UCSD-AML1 (cell line): ENCODE data around the gene PRR23E.

Source experiments
- DNase-seq: peaks from one replicate; lab custom pipeline; 2025; ENCODE audit not compliant: unreplicated experiment; lab: John Stamatoyannopoulos, UW

Gene PRR23E

GRCh38 chr3:127164615-127165014, 28.3 kb upstream of the PRR23E start:
- DNase-seq, result no peak

DNA sequence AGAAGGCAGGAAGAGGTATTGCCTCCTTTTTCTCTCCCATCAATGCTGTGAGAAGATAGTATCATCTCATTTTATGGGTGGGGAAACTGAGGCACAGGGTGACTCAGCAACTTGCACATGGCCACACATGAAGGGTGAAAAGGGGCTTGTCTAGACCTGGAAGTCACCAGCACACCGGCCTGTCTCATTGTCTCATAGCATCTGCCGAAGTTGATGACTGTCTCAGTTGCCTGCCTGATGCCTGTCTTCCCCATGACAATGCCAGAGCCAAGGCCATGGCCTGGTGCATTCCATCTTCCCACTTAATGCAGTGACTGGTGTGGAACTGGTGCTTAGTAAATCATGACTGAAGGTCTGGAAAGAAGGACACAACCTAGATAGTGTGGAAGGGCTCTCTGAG, 27.9 kb upstream of the PRR23E start:
- DNase-seq, result no peak

DNA sequence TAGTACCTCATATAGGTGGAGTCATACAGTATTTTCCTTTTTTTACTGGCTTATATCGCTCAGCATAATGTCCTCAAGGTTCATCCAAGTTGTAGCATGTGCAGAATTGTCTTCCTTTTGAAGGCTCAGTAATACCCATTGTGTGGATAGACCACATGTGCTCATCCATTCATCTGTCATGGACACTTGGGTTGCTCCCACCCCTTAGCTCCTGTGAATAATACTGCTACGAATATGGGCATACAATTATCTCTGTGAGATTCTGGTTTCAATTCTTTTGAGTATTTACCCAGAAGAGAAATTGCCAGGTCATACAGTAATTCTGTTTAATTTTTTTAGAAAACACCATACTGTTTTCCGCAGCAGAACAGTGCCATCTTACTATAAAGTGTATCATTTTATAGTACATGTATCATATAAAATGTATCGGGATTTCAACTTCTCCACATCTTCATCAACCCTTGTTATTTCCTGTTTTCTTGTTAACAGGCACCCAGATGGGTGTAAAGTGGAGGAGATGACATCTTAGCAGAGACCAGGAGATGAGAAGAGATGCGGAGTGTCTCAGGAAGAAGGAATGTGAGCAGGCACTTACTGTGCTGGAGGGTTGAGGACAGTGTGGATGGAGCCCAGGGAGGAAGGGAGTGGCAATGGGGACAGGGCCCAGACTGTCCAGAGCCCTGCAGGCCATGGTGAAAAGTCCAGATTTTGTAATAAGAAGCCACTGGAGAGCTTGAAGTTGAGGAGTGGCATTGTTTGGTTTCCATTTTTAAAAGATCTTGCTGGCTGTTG, 27.0 kb upstream of the PRR23E start:
- no peak for DNase-seq

GRCh38 chr3:127166501-127167065, 26.3 kb upstream of the PRR23E start:
- DNase-seq, result no peak

DNA sequence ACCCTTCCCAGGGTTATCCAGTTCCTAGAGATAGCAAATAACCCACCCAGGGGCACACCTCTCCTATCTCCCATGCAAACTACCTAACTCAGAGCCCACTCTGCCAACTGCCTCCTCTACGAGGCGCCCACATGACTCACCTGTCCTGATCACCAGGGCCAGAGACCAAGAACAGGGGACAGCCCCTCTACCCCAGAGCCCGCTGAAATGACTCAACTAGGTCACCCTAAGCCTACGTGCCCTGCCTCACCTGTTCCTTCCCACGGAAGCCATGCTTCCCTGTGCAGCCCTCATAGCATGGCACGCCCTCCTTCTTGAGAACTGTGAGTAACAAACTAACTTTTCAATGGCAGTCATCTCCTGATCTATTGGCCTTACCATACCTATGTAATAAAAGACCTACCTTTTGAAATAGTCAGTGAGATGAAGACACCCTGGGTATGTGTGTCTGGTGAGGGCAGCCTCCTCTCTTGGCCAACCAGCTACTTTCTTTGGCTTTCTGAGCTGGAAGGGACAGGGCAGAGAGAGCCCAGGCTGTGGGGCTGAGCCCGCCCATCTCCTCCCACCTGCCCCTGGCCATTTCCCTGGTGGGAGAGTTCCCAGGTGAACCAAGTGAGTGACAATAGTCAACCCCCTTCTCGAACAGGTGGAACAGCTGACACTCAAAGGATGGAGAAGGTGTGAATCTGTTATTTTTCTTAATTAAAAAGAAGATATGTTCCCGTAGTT, 25.5 kb upstream of the PRR23E start:
- no peak for DNase-seq

- no peak for DNase-seq
Measured at GRCh38 chr3:127168271-127168670, 24.7 kb upstream of the PRR23E start.

- no peak for DNase-seq
Measured at GRCh38 chr3:127170814-127171213, 22.1 kb upstream of the PRR23E start.

GRCh38 chr3:127171320-127171719, 21.6 kb upstream of the PRR23E start:
- DNase-seq, result no peak

DNA sequence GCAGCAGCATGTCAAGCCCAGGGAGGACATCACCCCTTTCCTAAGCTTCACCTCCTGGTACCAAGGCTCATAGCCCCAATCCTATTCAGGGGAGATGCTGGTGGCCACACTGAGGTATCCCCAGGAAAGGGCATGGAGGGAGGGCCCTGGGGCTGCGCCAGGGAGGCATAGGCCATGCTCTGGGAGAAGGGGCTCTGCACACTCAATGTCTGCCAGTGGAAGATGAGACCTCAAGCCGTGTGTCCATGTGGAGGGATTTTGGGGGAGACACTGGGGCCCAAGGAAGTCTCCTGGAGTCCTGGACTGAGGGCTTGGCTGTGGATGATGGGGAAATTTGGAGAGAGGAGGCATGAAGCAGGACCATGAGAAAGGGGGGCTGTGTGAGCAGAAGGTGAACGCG, 21.2 kb upstream of the PRR23E start:
- DNase-seq, result no peak

DNA sequence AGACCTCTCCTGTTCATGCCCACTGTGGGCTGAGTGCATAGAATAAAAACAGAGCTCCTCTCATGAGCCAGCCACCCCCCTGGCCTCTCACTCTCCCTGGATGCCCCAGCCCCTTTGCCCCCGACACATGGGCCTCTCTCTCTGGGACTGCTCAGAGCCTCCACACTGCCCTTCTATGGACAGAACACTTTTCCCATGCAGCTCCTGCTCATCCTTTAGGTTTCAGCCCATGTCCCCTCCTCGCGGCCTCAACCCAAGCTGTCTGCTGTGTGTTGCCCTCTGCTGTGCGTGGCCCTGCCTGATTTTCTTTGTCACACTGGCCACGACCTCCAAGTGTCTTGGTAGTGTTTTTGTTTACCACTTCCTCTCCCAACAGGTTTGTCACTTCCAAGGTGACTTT, 20.7 kb upstream of the PRR23E start:
- DNase-seq, result no peak

- no peak for DNase-seq
Measured at GRCh38 chr3:127172781-127173515, 20.0 kb upstream of the PRR23E start.

GRCh38 chr3:127173516-127174166, 19.3 kb upstream of the PRR23E start:
- DNase-seq, result no peak

GRCh38 chr3:127174284-127174683, 18.6 kb upstream of the PRR23E start:
- no peak for DNase-seq

- DNase-seq, result no peak
Measured at GRCh38 chr3:127174715-127175140, 18.2 kb upstream of the PRR23E start.

DNA sequence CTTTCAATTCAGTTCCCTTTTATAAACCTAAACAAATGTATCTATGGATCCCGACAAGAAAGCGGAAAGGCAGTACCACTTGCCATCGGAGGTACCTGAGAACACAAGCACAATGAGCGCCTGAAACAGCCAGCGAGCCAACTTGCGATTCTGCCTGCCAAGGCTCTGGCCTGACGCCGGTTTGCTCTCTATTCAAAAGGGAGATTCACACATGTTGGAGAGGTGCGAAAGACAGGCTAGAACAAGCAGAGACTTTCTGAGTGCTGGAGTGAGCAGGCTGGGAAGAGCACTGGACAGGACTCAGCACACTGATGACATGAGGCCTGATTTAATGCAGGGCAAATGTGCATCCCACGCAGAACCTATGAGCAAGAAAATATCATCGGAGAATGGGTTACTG, 17.7 kb upstream of the PRR23E start:
- DNase-seq, result no peak

DNA sequence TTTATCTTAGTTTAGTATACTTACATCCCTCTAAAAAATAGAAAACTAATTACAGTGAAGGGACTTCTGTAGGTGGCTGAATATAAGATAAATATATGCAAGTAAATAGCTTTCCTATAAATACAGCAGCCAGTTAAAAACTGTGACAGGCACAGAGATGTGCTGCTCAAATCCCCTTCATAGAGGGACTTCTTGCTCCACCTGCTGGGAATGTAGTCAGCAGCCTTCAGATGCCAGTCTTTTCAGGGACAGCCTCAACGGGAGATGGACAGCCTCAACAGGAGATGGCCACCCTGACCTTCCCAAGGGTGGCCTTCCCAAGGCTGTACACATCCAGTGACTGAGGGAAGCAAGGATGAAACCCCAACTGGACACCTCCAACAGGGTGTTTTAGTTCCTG, 15.7 kb upstream of the PRR23E start:
- DNase-seq, result no peak

DNA sequence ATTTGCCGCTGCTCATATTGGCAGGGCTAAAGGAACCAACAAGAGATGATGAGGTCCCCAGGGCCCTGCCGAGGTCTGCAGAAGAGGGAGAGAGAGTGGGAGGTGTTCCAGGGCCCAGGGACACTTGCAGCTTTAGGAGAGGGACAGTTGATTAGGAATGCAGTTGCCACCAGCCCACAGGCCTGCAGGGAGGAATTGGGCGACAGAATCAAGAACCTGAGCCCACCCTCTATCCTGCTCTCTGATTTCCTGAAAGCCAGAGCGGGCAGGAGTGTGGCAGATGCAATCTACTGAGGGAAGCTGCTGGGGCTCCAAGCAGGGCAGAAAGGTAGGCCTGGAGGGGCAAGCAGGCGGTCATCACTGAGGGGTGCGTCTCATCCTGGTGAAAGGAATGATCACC, 12.1 kb upstream of the PRR23E start:
- DNase-seq, result no peak

- DNase-seq, result no peak
Measured at GRCh38 chr3:127182431-127182830, 10.5 kb upstream of the PRR23E start.

- DNase-seq, result no peak
Measured at GRCh38 chr3:127182848-127183714, 9.8 kb upstream of the PRR23E start.
